GM18498 (cell line): ENCODE results near the gene DNAJC10.
"Not testable (repeated sequence)": the region's sequence is repeated elsewhere in the genome, so short reads cannot be mapped to it uniquely, and the experiment has no call there.

Experiments used
- ATAC-seq: cut with Tn5 transposase; IDR thresholded peaks from one replicate; pipeline ENCODE4 v1.9.1; 2021; ENCODE audit warnings: mild to moderate bottlenecking, moderate library complexity; ENCODE audit not compliant: unreplicated experiment

DNAJC10 gene, protein sequence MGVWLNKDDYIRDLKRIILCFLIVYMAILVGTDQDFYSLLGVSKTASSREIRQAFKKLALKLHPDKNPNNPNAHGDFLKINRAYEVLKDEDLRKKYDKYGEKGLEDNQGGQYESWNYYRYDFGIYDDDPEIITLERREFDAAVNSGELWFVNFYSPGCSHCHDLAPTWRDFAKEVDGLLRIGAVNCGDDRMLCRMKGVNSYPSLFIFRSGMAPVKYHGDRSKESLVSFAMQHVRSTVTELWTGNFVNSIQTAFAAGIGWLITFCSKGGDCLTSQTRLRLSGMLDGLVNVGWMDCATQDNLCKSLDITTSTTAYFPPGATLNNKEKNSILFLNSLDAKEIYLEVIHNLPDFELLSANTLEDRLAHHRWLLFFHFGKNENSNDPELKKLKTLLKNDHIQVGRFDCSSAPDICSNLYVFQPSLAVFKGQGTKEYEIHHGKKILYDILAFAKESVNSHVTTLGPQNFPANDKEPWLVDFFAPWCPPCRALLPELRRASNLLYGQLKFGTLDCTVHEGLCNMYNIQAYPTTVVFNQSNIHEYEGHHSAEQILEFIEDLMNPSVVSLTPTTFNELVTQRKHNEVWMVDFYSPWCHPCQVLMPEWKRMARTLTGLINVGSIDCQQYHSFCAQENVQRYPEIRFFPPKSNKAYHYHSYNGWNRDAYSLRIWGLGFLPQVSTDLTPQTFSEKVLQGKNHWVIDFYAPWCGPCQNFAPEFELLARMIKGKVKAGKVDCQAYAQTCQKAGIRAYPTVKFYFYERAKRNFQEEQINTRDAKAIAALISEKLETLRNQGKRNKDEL

DNA sequence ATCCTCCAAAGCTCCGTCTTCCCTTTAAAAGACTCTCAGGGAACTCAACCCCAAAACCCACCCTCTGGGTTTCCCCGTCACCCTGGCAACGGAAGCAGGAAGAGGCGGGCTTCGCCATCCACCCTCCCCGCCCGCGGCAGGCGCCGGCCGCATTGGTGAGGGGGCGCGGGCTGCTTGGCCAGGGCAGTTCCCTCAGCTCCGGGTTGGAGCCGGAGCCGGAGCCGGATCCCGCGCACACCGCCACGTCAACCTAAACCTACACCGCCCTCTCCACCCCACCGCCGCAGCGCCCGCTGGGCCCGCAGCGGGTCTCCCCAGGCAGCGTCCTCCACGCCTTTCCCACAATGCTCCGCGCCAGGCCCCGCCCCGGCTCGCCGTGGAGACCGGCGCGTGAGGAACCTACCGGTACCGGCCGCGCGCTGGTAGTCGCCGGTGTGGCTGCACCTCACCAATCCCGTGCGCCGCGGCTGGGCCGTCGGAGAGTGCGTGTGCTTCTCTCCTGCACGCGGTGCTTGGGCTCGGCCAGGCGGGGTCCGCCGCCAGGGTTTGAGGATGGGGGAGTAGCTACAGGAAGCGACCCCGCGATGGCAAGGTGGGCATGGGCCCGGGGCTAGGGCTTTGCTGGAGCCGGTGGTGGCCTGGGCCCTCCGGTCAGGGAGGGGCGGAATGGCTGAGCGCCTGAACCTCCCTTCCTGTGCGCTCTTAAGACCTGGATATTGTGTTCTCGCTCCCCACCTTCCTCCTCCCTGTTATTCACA is at the start of gene DNAJC10:
DNAJC10 (plus strand) TSS at position 366 of the 758 bp plus-strand sequence. CDS start 1,830 bp downstream, outside the sequence.
- ATAC-seq: peak; percentile 89

GRCh38 chr2:182666674-182667314 is 49.3 kb upstream of the DNAJC10 start:
- peak; percentile 83 for ATAC-seq

GRCh38 chr2:182667315-182667695 is 48.8 kb upstream of the DNAJC10 start:
- ATAC-seq: peak; percentile 20

DNA sequence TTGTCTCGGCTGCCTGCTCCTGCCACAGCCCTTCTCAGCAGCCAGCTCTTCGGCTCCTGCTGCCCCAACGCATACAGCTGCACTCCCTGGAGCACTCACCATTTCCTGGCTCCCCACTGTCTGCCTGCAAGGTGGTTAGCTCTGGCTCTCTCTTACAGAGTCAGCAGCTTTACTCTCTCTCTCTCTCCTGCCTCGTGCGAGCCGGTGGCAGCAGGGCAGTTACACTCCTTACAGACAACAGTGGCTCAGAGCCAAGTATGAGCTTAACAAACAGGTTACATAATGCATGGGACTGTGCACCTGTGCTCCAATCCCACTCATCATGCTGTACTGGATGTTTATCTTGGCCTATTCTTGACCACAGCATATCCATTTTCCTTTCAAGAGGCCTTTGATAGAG is 47.4 kb upstream of the DNAJC10 start:
- no peak for ATAC-seq

DNA sequence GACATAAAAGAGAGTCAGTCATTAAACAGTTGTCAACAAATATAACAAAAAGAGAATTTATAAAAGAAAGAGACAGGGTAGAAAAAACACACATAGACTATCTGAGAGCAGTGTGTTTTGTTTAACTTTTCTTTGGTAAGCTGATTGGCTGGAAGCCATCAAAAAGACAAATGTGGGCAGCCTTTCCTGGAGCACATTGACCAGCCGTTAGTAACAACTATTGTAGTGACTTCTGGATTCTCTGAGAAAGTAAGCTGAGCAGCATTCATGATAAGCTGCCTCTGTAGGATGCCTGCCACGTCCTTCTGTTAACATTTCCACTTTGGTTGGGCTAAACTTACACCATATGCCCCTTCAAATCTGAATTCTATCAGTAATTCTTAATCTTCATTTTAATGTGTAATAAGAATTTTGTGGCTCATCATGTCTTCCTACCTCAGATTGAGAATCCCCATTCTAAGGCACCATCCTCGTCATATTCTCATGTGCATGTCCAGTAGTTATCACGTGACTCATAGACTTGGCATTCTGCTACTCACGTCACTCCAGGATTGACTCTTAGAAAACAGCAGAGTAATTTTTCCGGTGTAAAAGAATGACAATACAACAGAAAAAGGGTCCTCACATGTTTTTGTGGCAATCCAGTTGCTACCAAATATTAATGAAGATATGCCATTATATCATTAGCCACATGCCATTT is 43.4 kb upstream of the DNAJC10 start:
- ATAC-seq: no peak

DNA sequence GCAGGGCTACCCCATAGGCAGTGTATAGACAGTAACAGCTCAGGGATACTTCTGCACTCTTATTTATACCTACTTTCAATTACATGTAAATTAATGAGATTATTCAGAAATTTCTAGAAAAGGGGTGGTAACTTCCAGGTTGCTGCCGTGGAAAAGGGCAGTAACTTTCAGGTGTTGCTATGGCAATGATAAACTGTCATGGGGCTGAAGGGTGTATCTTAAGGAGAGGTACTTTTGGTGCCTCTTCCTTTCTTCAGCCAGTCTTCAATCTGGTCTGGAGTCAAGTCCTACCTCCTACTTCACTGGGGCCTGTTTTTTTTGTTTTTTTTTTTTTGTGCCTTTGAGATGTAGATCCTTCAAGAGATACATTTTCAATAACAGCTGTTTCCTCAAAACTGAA is 35.2 kb upstream of the DNAJC10 start:
- ATAC-seq: no peak

DNA sequence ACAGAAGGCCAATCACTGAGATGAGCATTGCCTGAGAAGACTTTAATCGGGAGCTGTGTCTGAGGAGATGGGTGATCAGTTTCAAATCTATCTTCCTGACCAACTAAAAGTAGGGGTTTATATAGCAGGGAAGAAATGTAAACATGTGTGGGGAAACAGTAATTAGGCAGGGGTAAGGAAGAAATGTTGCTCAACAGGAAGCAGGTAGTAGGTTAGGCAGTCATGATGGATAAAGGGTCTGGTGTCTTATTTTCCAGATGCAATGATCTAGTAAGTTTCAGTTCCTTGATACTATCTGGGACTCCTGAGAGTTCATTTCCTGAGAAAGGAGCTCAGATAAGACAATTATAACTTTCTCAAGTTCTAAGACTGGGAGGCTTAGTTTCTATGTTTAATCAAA is 33.8 kb upstream of the DNAJC10 start:
- no peak for ATAC-seq

GRCh38 chr2:182685559-182685958 is 30.5 kb upstream of the DNAJC10 start:
- ATAC-seq: no peak

GRCh38 chr2:182686763-182687162 is 29.3 kb upstream of the DNAJC10 start:
- ATAC-seq: not testable (repeated sequence)

DNA sequence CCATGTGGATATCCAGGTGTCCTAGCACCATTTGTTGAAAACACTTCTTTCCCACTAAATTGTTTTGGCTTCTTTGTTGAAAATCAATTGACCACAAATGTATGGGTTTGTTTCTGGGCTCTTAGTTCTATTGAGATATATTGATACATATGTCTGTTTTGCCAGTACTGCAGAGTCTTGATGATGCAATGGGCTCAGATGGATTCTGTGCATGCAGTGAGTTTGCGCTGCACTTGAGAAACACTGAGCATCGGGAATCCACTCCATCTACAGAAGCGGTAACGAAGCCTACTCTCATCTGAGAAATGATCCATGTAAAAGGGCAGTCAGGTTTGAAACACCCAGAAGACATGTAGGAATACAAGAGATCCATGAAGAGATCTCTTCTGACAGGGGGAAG is 21.9 kb upstream of the DNAJC10 start:
- ATAC-seq: no peak

DNA sequence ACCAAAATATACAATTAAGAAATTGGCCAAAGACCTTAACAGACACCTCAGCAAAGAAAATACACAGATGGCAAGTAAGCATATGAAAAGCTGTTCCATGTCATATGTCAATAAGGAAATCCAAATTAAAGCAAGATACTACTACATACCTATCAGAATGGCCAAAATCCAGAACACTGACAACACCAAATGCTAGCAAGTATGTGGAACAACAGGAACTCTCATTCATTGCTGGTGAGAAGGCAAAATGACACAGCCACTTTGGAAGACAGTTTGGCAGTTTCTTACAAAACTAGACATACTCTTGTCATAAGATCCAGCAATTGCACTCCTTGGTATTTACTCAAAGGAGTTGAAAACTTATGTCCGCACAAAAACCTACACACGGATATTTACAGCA is 20.3 kb upstream of the DNAJC10 start:
- ATAC-seq: no peak

GRCh38 chr2:182698671-182699070 is 17.4 kb upstream of the DNAJC10 start:
- no peak for ATAC-seq

- ATAC-seq: no peak
These were observed 10.3 kb upstream of the DNAJC10 start for GRCh38 chr2:182705761-182706160.

GRCh38 chr2:182706751-182707150 is 9.3 kb upstream of the DNAJC10 start:
- no peak for ATAC-seq

- ATAC-seq: no peak
These were observed 2.5 kb upstream of the DNAJC10 start for GRCh38 chr2:182713601-182714000.

DNA sequence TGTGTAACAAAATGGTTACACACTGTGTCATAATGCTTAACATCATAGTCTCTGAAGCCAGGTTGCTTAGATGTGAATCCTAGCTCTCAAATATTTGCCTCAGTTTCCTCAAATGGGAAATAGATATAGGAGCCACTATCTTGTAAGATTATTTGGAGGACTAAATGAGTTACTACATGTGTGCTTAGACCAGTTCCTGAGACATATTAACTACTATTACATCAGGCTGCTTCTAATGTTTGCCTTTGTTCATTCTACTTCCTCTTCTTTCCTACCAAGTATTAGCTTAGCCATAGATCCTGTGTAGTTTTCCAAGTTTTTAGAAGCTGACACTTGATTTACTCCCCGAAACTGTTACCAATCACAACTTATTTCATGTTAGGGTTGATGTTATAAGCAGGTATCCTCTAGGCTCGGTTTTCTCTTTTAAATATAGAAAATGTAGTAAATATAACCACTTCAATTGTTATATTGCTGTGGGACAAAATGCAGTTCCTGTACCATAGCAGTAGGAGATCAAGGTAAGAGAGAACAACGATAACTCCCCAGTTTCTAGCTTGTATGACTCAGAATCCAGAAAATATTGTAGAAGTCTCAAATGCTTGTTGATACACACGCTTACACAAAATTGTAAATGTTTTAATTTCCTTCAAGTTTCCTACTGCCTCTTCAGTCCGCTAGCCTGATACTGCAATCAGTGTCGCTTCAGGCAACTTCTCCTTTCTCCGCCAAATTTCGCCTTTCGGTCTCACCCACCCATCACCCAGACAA is 751 bp upstream of the DNAJC10 start:
- no peak for ATAC-seq

DNA sequence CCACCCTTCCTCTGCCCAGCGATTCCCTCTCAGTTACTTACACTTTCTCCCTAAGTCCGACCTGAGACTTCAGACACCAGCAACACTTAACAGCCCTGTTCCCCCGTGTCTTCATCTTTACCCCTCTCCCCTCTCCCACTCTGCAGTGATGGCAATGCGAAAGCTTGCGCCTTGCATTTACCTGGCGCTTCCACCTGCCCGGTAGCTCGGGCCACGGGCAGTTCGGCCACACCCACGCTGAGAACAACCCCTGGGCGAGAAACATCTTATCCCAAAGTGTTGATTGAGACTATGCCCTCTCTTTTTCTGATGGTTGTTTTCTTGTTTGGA is 558 bp downstream of the DNAJC10 start:
- ATAC-seq: peak; percentile 4

DNA sequence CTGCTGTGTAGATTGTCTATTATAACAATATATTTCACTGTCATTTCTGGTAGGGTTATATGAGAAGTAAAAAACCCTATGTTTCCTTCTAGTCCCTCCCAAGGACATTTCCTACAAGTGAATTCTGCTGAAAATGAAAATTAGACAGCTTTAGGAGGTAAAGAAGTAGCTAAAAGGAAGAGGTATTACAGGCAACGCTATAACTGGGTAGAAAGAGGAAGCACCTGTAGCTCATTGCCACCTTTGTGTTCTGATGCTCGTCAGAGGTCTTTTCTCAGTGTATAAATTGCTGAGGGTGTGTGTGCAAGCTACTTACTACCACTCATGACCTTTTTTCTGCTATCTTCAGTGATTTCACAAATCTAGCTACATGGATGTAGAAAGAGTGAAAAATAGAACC is 1.4 kb downstream of the DNAJC10 start:
- peak; percentile 38 for ATAC-seq

DNA sequence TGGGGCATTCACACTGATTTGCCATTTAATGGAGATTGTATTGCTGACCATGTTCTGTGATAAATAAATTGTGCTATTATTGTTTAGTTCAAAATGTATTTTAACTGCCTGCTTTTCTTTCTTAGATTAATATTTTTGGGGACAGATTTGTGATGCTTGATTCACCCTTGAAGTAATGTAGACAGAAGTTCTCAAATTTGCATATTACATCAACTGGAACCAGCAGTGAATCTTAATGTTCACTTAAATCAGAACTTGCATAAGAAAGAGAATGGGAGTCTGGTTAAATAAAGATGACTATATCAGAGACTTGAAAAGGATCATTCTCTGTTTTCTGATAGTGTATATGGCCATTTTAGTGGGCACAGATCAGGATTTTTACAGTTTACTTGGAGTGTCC is 1.8 kb downstream of the DNAJC10 start:
- ATAC-seq: no peak

- ATAC-seq: no peak
These were observed 2.4 kb downstream of the DNAJC10 start for GRCh38 chr2:182718459-182718858.
